PFSK-1 (cell line): Measurements from ENCODE around the gene PGLYRP2.

Experiments used
- POLR2AphosphoS5 ChIP-seq: IDR thresholded peaks from 2 replicates; pipeline ENCODE4 v1.6.1; 2012; ENCODE audit warnings: low read depth, mild to moderate bottlenecking, control low read depth, low read length, moderate library complexity
- TAF1 ChIP-seq: IDR thresholded peaks from 2 replicates; pipeline ENCODE4 v1.6.1; 2012; ENCODE audit warnings: low read length, control low read depth, borderline replicate concordance; ENCODE audit not compliant: insufficient read depth
- TF ChIP-seq, protein P1 (sequence below), 2 experiments: IDR thresholded peaks; 2 replicates each; pipeline versions ENCODE4 v1.6.1 to v1.8.0; 2011 to 2012; ENCODE audit warnings: low read depth in 2 of 2, low read length in 2 of 2, control low read depth in 1 of 2, inconsistent platforms in 1 of 2, mild to moderate bottlenecking in 1 of 2, moderate library complexity in 1 of 2; ENCODE audit not compliant: insufficient read depth in 1 of 2

DNA sequence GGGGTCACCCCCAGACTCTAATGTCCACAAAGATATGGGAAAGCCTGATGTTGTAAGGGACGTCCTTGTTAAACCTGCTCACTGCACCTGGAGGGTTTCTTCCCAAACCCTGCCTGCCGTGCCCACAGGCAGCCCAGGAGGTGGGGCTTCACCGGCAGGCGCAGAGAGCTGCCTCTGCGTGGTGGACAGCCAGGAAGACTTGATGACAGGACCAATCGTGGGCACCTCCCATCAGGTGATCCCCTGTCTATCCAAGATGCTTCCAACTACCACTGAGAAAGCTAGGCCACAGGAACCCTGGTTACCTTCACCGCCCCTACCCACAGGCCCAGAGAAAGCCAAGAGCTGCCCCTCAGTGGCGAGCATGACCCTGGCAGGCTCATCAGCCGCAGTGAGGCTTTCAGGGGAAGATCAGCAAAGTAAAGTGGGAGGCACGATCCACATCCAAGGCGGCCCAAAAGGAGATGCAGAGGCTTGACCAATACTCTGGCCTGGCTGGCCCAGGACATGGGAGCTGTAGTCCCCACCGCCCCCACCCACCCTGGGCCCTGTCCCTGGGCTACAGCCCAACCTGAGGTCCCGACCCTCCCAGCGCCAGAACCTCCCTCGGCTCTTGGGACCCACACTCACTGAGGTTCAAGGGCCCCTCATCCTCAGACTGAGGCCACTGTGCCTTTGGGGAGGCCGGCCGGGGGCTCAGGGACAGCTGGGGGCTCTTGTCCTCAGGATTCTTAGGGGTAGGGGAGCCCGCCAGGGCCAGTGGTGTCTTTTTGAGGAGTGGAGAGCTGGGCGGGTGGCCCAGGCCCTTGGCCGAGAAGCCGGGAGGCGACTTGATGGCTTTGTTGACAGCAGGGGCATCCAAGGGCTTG, 50.1 kb downstream of the PGLYRP2 start:
- no peak for TF ChIP-seq TAF1
- no peak for TF ChIP-seq POLR2AphosphoS5
- TF ChIP-seq, protein P1, sequence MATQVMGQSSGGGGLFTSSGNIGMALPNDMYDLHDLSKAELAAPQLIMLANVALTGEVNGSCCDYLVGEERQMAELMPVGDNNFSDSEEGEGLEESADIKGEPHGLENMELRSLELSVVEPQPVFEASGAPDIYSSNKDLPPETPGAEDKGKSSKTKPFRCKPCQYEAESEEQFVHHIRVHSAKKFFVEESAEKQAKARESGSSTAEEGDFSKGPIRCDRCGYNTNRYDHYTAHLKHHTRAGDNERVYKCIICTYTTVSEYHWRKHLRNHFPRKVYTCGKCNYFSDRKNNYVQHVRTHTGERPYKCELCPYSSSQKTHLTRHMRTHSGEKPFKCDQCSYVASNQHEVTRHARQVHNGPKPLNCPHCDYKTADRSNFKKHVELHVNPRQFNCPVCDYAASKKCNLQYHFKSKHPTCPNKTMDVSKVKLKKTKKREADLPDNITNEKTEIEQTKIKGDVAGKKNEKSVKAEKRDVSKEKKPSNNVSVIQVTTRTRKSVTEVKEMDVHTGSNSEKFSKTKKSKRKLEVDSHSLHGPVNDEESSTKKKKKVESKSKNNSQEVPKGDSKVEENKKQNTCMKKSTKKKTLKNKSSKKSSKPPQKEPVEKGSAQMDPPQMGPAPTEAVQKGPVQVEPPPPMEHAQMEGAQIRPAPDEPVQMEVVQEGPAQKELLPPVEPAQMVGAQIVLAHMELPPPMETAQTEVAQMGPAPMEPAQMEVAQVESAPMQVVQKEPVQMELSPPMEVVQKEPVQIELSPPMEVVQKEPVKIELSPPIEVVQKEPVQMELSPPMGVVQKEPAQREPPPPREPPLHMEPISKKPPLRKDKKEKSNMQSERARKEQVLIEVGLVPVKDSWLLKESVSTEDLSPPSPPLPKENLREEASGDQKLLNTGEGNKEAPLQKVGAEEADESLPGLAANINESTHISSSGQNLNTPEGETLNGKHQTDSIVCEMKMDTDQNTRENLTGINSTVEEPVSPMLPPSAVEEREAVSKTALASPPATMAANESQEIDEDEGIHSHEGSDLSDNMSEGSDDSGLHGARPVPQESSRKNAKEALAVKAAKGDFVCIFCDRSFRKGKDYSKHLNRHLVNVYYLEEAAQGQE (IDR thresholded peaks at IDR 0.05; ENCODE audit: insufficient read depth in 1 of 2, low read depth in 2 of 2, low read length in 2 of 2), result no peak
